ENCODE data around the gene MRPL18.

- TF ChIP-seq CTCF (IDR thresholded peaks at IDR 0.05; ENCODE audit: insufficient read depth, low read length) = no peak
- no peak for TF ChIP-seq POLR2AphosphoS5 (IDR thresholded peaks at IDR 0.05; ENCODE audit: low read depth)
- no peak for TF ChIP-seq REST (IDR thresholded peaks at IDR 0.05; ENCODE audit: insufficient replicate concordance, low read depth)
- no peak for TF ChIP-seq SPI1 (IDR thresholded peaks at IDR 0.05; ENCODE audit: borderline replicate concordance, low read depth)
Observed at GRCh38 chr6:159823953-159824352, 33.7 kb downstream of the MRPL18 start.
